ENCODE data around the gene DIS3.

- TF ChIP-seq ZFP36 (IDR thresholded peaks at IDR 0.05; ENCODE audit: low read depth, low read length, partially characterized antibody) (no peak), ARID1B (IDR thresholded peaks at IDR 0.05) (no peak), AFF1 (IDR thresholded peaks at IDR 0.05; ENCODE audit: low read depth in 1 of 2, partially characterized antibody in 2 of 2) (no peak), RAD51 (IDR thresholded peaks at IDR 0.05; ENCODE audit: borderline replicate concordance, low read depth) (no peak), SNIP1 (IDR thresholded peaks at IDR 0.05; ENCODE audit: low read depth) (no peak), CXXC5 (CRISPR knock-in tag; IDR thresholded peaks at IDR 0.05) (no peak)
- TF ChIP-seq, protein P1, sequence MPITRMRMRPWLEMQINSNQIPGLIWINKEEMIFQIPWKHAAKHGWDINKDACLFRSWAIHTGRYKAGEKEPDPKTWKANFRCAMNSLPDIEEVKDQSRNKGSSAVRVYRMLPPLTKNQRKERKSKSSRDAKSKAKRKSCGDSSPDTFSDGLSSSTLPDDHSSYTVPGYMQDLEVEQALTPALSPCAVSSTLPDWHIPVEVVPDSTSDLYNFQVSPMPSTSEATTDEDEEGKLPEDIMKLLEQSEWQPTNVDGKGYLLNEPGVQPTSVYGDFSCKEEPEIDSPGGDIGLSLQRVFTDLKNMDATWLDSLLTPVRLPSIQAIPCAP (CRISPR knock-in tag; IDR thresholded peaks at IDR 0.05; ENCODE audit: borderline replicate concordance), result no peak
Observed at GRCh38 chr13:72716776-72717175, 64.9 kb downstream of the DIS3 start.
